Natural killer cell (primary cell): ENCODE data around the gene RCN2. TPM values are rescaled to one million over a fixed set of nuclear protein-coding genes. Genes with fewer than 3 reads are reported as not detected.

Source experiments
- ATAC-seq, 3 donors: fragments of 150-1000 bp in 2 of 3; fragments of 200-7000 bp in 1 of 3; cut with Tn5 transposase; 1 replicate in 1 of 3; 2 replicates in 2 of 3; pipeline ENCODE4 v1.10.0; 2021; ENCODE audit warnings: mild to moderate bottlenecking in 2 of 3, moderate library complexity in 2 of 3
- DNase-seq, 2 donors: peaks; one replicate each; pipeline versions ENCODE4 v3.0.0 to v3.0.0-alpha.2; 2013 to 2021; ENCODE audit warnings: mixed read lengths in 1 of 2
- H3K27ac ChIP-seq: one replicate; pipeline ENCODE4 v1.5.1; 2013; ENCODE audit warnings: mild to moderate bottlenecking, low read length
- H3K27me3 ChIP-seq: one replicate; pipeline ENCODE4 v1.6.1; 2013; ENCODE audit warnings: low read length; ENCODE audit not compliant: control insufficient read depth, insufficient read depth
- H3K36me3 ChIP-seq: one replicate; pipeline ENCODE4 v1.6.1; 2013; ENCODE audit warnings: low read length; ENCODE audit not compliant: control insufficient read depth, insufficient read depth
- H3K4me1 ChIP-seq: one replicate; pipeline ENCODE4 v1.6.1; 2013; ENCODE audit warnings: low read length; ENCODE audit not compliant: control insufficient read depth, insufficient read depth
- H3K4me3 ChIP-seq: one replicate; pipeline ENCODE4 v1.5.1; 2013; ENCODE audit warnings: low read length
- H3K9me3 ChIP-seq: one replicate; pipeline ENCODE4 v1.6.1; 2013; ENCODE audit warnings: low read length; ENCODE audit not compliant: control insufficient read depth, insufficient read depth
- H3K27ac Mint-ChIP-seq, 2 donors: one replicate each; pipeline ENCODE4 v1.8.0; 2022; ENCODE audit warnings: mild to moderate bottlenecking in 2 of 2, mixed read lengths in 2 of 2, moderate library complexity in 1 of 2
- H3K27me3 Mint-ChIP-seq, 2 donors: one replicate each; pipeline ENCODE4 v1.8.0; 2022; ENCODE audit warnings: low read depth in 2 of 2, mixed read lengths in 2 of 2
- H3K36me3 Mint-ChIP-seq: one replicate; pipeline ENCODE4 v1.8.0; 2022; ENCODE audit warnings: mixed read lengths
- H3K4me1 Mint-ChIP-seq, 2 donors: one replicate each; pipeline ENCODE4 v1.8.0; 2022; ENCODE audit warnings: mixed read lengths in 2 of 2
- H3K4me3 Mint-ChIP-seq: one replicate; pipeline ENCODE4 v1.8.0; 2022; ENCODE audit warnings: mild to moderate bottlenecking, moderate library complexity, mixed read lengths
- H3K9me3 Mint-ChIP-seq, 2 donors: one replicate each; pipeline ENCODE4 v1.8.0; 2022; ENCODE audit warnings: mixed read lengths in 2 of 2
- CTCF ChIP-seq: fragments of 200-600 bp; IDR thresholded peaks from one replicate; pipeline ENCODE4 v1.8.0; 2022; ENCODE audit warnings: antibody characterized with exemption
- WGBS: methylation state at CpG from one replicate; pipeline ENCODE4 v1.1.7; 2013; ENCODE audit warnings: missing lambda C conversion rate; ENCODE audit not compliant: insufficient coverage; 5-methylcytosine and 5-hydroxymethylcytosine counted together
- intact Hi-C: fragments of 100-400 bp; cut with micrococcal nuclease; formaldehyde crosslinking; loops from one replicate; pipeline ENCODE4 v1.14.2; 2022
- total RNA-seq, 4 donors: library from RNA; stranded (reverse); fragments of 120-200 nt in 1 of 4; gene quantifications; one replicate each; pipeline versions ENCODE4 v1.2.3 to v1.2.4, GENCODE V29; 2013 to 2022

Gene RCN2
- total RNA-seq, 3 donors from 2014 or later (not counting 1 experiment from before 2014, with no cell fraction given) = 24.1 to 30.0 (median 25.0) TPM

- no peaks in the 10 kb centered on the region for H3K27me3 ChIP-seq
- no peaks in the 10 kb centered on the region for H3K36me3 ChIP-seq
- H3K27ac ChIP-seq = no peak overlapping the region
- H3K36me3 Mint-ChIP-seq = no peaks in the 10 kb centered on the region
- intact Hi-C loops = no loop called here
- H3K4me1 Mint-ChIP-seq = peaks cover 0 to 5% of the 10 kb centered on the region in 2 donors
- no peak for TF ChIP-seq CTCF
- WGBS = 82% methylated on average over 4 of the region's 4 CpGs
- no peaks in the 10 kb centered on the region for H3K9me3 ChIP-seq
- H3K27me3 Mint-ChIP-seq = no peaks in the 10 kb centered on the region
- H3K4me1 ChIP-seq = peaks cover 26% of the 10 kb centered on the region
- peaks cover 0 to 2% of the 10 kb centered on the region in 2 donors for H3K9me3 Mint-ChIP-seq
- H3K27ac Mint-ChIP-seq = no peak overlapping the region
- no peak overlapping the region for H3K4me3 ChIP-seq
- DNase-seq = no peak
- no peak overlapping the region for H3K4me3 Mint-ChIP-seq
- ATAC-seq = no peak
These were observed 52.2 kb downstream of the RCN2 start for GRCh38 chr15:76983590-76984375.

DNA sequence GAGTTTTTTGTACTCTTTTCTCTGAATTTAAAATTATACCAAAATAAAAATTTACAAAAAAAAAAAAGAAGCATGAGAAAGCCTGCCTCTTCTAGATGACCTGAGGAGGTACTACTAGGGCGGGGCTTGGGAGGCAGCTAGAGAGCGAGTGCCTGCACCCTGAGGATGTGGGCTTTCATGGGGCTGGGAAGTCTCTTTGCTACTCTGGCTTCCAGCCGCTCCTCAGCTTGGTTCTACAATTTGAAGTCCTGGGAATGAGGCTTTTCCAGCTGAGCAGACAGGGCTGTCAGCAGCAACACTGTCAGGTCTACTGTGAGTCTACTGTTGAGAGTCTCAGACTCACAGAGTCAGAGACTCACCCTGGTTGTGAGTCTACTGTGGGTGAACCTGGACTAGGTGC lies 55.2 kb downstream of the RCN2 start:
- ATAC-seq (no peak), DNase-seq (peak in 1 of 2 donors; percentile 24)
- TF ChIP-seq CTCF = no peak
- H3K4me1 ChIP-seq = peaks cover 33% of the 10 kb centered on the region
- intact Hi-C loops = loop anchor here (5.0 kb wide), 1 partner anchor 36 kb away; no protein-coding TSS in a partner anchor
- H3K9me3 Mint-ChIP-seq = no peaks in the 10 kb centered on the region
- H3K4me3 Mint-ChIP-seq = no peak overlapping the region
- no peaks in the 10 kb centered on the region for H3K27me3 ChIP-seq
- no peak overlapping the region for H3K27ac ChIP-seq
- no peak overlapping the region for H3K27ac Mint-ChIP-seq
- H3K9me3 ChIP-seq = no peaks in the 10 kb centered on the region
- H3K27me3 Mint-ChIP-seq = no peaks in the 10 kb centered on the region
- no peaks in the 10 kb centered on the region for H3K36me3 Mint-ChIP-seq
- no peaks in the 10 kb centered on the region for H3K36me3 ChIP-seq
- H3K4me3 ChIP-seq = no peak overlapping the region
- 82% methylated on average over 3 of the region's 3 CpGs for WGBS
- H3K4me1 Mint-ChIP-seq = peaks cover 0 to 7% of the 10 kb centered on the region in 2 donors

- no peak for DNase-seq
- WGBS = 96% methylated on average over 5 of the region's 6 CpGs
- Histone ChIP-seq H3K4me1 (peaks cover 36% of the 10 kb centered on the region), H3K4me3 (no peak overlapping the region), H3K27ac (no peak overlapping the region), H3K36me3 (no peaks in the 10 kb centered on the region), H3K27me3 (no peaks in the 10 kb centered on the region), H3K9me3 (no peaks in the 10 kb centered on the region)
- Mint-ChIP-seq H3K9me3 (no peaks in the 10 kb centered on the region), H3K4me1 (peaks cover 0 to 11% of the 10 kb centered on the region in 2 donors), H3K27me3 (no peaks in the 10 kb centered on the region), H3K36me3 (no peaks in the 10 kb centered on the region), H3K27ac (no peak overlapping the region), H3K4me3 (no peak overlapping the region)
- intact Hi-C loops = loop anchor here (5.0 kb wide), 1 partner anchor 35 kb away; no protein-coding TSS in a partner anchor
- no peak for TF ChIP-seq CTCF
- ATAC-seq = no peak
These were observed 55.7 kb downstream of the RCN2 start for GRCh38 chr15:76987276-76987675.
